GM19023 (cell line): ENCODE data around the gene EIF5A.

Experiments used
- ATAC-seq: cut with Tn5 transposase; IDR thresholded peaks from one replicate; pipeline ENCODE4 v1.9.1; 2021; ENCODE audit warnings: mild to moderate bottlenecking, moderate library complexity; ENCODE audit not compliant: unreplicated experiment

Gene EIF5A

DNA sequence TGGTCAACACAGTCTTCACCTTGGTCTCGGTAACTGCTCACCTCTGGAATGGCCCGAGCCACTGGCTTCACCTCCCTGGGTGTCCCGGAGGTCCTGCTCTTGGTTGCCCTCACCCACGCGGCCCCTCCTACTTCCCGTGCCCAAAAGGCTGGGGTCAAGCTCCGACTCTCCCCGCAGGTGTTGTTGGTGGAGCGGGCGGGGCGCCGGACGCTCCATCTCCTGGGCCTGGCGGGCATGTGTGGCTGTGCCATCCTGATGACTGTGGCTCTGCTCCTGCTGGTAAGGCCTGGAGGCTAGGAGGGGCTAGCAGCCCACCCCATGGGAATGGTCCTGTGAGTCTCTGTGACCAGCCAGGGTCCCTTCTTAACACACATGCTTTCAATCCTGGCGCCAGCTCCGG, 22.5 kb upstream of the EIF5A start:
- ATAC-seq, result no peak

DNA sequence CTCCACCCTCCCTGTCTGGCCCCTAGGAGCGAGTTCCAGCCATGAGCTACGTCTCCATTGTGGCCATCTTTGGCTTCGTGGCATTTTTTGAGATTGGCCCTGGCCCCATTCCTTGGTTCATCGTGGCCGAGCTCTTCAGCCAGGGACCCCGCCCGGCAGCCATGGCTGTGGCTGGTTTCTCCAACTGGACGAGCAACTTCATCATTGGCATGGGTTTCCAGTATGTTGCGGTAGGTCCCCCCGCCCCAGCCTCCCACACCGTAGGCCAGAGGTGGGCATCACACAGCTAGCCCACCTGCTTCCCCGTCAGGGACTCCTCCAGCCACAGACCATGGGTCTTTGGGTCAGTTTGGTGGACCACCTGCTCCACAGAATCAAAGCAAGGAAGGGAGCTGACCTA, 21.7 kb upstream of the EIF5A start:
- ATAC-seq, result no peak

GRCh38 chr17:7289256-7290032, 18.0 kb upstream of the EIF5A start:
- ATAC-seq, result no peak

GRCh38 chr17:7290166-7290565, 17.3 kb upstream of the EIF5A start:
- ATAC-seq, result no peak

DNA sequence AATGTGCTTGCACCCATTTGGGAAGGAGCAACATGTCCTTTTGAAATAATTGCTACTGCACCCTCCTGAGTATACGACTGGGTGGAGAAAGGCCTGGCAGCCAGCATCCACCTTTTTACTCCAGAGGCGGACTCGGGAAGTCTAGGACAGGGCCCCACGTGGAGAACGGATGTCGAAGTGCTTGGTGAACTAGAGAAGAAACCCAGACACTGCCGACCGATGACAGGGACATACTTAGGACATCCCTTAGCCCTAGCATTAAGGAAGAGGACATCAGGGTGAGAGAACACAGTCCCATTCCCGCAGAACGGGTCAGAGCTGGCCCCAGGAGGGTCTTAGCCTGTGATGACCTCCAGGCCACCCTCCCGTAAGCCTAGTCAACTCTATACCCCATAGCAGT, 16.7 kb upstream of the EIF5A start:
- ATAC-seq, result no peak

GRCh38 chr17:7292194-7292593, 15.2 kb upstream of the EIF5A start:
- no peak for ATAC-seq

DNA sequence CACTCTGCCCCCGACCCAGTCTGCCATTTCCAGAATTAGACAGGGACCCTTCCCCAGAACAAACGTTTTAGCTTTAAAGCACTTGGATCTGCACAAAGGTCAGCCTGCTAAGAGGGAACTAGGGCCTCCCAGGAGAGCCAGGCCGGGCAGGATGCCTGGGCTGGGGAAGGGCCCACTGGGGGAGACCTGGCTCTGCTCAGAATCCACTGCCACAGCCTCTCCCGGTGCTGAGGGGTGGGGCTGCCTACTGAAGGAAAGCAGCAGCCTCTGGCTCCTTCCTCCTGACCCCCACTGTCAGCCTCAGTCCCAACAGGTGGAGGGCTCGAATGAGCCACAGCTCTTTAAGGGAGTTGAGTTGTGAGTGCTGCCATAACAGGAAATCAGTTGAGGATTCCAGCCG, 14.7 kb upstream of the EIF5A start:
- ATAC-seq, result no peak

DNA sequence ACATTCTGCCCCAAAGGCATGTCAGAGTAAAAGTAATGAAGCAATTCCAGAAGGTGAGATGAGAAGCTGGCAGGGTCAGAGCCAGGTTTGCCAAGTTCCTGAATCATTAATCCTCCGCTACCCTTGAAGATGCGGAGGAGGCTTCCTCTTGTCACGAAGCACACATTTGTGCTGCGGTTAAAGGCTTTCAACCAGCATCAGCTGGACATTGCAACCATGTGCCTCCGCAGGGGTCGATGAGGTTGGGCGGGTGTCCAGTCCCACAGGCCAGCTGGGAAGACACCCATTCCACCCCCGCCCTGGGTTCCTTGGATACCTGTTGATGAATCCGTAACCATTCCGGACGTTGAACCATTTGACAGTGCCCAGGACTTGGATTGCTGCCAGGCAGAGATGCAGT, 14.3 kb upstream of the EIF5A start:
- no peak for ATAC-seq

- no peak for ATAC-seq
These were observed 13.4 kb upstream of the EIF5A start for GRCh38 chr17:7293816-7294613.

DNA sequence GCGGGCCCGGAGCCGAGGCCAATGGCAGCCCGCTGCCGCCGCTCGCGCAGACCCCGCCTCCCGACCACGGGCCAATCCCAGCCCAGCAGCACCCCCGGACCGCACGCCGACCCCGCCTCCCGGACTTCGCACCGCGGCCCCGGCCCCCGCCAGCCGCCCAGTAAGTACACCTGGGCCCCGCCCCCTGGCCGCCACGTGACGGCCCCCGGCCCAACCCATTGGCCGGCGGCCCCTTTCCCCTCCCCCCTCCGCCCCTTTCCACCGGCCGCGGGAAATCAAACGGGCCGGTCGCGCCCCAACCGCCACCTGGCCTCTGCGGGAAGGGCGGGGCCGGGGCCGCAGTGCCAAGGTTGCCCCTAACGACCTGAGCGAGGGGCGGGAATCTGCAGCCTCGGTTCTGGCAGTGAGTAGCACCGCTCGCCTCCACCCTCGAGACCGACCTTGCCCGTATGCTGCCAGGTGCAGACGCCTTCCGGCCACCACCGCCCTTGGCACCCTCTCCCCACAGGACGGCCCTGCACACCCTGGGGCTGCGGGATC, 12.7 kb upstream of the EIF5A start, which contains the start of gene YBX2:
Gene YBX2, minus strand, starts transcription at position 26 of the 540 bp plus-strand sequence. CDS start 139 bp downstream, outside the sequence.
- no peak for ATAC-seq

- no peak for ATAC-seq
These were observed 11.9 kb upstream of the EIF5A start for GRCh38 chr17:7295230-7296180.

DNA sequence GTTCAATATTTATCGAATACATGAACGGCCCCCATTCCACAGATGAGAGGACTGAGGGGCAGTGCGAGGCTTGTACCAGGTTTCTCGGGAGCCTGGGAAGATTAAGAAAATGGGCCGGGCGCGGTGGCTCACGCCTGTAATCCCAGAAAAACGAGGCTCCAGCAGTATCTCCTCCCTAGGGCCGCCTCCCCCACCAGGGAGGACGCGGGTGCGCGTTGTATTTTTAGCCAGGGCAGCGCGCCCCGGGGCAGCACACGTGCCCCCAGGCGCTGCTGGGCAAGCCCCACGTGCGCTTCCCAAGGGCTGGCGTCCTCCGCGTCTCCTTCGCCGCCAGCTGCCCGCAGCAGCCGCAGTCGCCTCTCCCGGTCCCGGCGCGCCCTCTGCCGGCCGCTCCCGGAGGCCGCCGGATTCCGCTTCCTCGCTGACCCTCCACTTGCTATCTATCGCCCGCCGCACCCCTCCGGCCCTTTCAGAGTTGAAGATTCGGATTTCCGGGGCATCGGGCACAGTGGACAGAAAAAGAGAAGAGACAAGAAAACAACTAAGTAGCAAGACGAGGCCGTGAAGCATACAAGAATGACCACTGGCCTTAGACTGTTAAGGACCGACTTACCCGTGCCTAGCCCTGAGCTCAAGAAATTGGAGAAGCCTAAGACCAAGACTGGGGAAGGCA, 11.1 kb upstream of the EIF5A start:
- ATAC-seq, result no peak

GRCh38 chr17:7304179-7304578, 3.2 kb upstream of the EIF5A start:
- no peak for ATAC-seq

DNA sequence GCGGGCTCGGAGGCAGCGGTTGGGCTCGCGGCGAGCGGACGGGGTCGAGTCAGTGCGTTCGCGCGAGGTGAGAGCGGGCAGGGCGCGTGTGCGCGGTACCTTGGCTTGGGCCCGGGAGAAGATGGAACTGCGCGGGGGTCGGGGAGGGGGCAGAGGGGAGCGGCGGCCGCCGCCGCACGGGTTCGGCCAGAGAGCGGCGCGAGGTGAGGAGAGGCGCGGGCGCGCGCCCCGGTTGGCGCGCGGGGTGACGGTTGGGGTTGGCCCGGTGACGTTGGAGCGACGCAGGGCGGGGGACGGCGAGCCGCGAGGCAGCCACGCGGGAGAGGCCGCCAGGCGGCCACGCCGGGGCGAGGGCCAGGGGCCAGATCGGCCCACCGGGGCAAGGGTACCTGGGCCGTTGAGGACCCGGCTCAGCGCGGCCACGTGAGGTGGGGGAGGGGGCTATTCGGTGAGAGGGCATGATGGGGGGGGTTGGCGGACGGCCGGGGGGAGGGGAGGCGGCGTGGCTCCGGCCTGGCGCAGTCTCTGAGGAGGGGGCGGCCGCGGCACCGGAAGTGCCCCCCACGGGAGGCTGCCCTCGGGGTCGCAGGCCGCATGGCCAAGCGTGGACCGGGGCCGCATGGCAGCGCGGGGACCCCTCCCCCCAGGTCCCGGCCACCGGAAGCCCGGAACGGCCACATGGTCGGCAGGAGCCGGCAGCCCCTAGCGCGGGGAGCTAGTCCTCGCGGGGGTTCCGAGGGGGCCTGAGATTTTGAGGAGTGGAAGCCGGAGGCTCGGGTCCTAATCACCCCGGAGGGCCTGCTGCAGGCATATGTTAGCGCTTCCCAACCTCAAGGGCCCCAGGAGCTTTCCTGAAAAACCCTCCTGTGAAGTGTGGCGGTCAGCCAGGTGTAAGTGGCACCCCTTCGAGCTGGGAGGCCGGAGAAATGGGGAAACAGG, 527 bp downstream of the EIF5A start:
- ATAC-seq, result peak; percentile 8

DNA sequence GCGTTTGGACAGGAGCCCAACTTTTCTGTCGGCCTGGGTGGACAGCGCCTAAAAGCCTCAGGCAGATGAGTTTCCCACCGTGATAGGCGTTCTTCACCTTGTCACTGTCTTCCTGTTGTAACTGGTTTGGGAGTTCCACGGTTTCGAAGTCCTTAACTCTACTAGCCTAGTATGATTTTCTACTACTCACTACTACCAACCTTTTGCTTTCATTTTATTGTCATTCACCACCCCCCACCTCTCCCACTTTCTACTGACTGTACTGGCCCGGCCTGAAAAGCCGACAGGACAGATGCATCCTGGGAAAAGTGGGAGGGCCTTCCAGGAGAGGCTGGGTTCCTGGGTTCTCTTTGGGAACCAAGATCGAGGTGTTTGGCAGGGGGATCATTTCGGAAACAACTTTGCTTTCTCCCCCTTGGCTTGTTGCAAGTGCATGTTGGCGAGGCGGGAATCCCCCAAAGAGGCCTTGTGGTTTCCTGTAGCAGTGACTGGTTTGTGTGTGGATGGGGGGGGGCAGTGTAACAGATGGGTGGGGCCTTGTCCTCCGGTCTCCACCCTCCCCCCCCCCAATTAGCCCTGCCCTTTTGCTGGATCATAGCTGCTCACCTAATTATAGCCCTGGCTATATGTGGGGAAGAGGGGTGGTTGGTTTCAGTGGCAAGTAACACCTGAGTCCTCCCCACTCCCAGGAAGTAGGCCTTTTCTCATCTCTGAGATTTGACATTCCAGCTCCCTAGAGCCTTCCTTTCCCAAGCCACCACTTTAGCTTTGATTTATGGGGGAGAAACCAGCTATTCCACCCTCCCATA, 1.4 kb downstream of the EIF5A start:
- ATAC-seq, result no peak

DNA sequence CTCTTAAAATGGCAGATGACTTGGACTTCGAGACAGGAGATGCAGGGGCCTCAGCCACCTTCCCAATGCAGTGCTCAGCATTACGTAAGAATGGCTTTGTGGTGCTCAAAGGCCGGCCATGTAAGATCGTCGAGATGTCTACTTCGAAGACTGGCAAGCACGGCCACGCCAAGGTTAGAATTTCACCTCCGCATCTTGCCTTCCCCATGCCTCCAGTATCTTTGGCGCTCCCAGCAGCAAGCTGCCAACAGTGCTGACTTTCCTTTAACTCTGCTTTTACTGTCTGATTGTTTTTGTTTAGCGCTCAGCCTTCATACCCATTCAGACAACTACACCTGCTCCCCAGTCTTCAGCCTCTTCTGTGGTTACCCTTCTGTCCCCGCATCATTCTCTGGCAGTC, 2.2 kb downstream of the EIF5A start:
- ATAC-seq, result no peak

DNA sequence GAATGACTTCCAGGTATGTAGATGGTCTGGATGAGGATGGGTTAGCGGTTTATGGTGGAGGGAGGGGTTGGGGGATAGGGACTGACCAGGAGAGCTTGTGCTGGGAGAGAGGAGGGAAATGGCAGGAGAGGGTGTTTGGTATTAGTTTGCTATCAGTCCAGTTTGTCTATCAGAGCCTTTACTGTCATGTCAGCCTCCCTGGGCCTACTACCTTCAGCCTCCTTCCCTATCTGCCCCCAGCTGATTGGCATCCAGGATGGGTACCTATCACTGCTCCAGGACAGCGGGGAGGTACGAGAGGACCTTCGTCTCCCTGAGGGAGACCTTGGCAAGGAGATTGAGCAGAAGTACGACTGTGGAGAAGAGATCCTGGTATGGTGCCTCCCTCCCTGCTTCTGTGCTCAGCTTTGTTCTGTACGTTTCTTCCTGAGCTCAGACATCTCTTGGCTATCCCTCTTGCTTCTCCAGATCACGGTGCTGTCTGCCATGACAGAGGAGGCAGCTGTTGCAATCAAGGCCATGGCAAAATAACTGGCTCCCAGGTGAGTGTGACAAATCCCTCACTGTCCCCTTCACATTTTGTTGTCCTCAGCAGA, 3.8 kb downstream of the EIF5A start:
- ATAC-seq, result no peak
